Tibial nerve (tissue), 4 donors: ENCODE measurements around the gene TK1.

Experiments
- EP300 ChIP-seq, 2 donors: sonication (generic); formaldehyde crosslinking; IDR thresholded peaks; one replicate each; pipeline ENCODE4 v1.6.1; 2017; ENCODE audit warnings: antibody characterized with exemption in 2 of 2, mild to moderate bottlenecking in 1 of 2
- POLR2A ChIP-seq, 2 donors: fragments of 450-650 bp; IDR thresholded peaks; one replicate each; pipeline ENCODE4 v1.6.1; 2017; ENCODE audit warnings: antibody characterized with exemption in 2 of 2, mild to moderate bottlenecking in 2 of 2, moderate library complexity in 2 of 2
- TF ChIP-seq, protein P1 (sequence below), 5 experiments: fragments of 200-600 bp in 3 of 5; fragments of 450-650 bp in 2 of 5; sonication (generic) in 3 of 5; IDR thresholded peaks; one replicate each; pipeline ENCODE4 v1.5.1; 2016 to 2019; ENCODE audit warnings: antibody characterized with exemption in 5 of 5, mild to moderate bottlenecking in 3 of 5, moderate library complexity in 2 of 5

DNA sequence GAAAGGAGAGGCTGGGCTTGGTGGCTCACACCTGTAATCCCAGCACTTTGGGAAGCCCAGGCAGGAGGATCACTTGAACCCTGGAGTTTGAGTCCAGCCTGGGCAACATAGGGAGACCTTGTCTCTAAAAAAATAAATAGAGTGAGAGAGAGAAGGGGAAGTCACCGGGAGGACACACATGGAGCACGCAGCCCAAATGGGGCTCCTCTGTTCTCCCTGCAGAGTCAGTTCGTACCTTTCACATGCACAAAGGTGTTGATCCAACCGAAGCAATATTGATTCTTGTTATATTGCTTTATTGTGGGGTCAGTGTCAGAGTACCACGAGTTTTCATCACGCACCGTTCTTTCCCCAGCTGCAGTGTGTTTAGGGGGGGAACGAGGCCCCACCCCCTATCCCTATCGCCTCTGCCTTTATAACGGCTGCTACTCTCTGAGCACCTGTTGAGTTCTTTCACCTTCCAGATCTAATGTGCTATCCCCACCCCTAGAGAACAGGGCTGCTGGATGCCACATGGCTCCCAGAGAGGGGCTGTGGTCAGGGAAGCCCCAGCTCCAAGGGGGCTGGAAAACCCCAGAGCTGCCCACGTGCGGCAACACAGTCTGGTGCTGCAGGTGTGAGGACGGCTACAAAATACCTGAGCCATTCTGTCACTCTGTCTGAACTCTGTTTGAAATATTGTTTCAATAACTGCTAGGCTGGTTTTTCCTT lies 43.6 kb upstream of the TK1 start:
- TF ChIP-seq, protein P1, sequence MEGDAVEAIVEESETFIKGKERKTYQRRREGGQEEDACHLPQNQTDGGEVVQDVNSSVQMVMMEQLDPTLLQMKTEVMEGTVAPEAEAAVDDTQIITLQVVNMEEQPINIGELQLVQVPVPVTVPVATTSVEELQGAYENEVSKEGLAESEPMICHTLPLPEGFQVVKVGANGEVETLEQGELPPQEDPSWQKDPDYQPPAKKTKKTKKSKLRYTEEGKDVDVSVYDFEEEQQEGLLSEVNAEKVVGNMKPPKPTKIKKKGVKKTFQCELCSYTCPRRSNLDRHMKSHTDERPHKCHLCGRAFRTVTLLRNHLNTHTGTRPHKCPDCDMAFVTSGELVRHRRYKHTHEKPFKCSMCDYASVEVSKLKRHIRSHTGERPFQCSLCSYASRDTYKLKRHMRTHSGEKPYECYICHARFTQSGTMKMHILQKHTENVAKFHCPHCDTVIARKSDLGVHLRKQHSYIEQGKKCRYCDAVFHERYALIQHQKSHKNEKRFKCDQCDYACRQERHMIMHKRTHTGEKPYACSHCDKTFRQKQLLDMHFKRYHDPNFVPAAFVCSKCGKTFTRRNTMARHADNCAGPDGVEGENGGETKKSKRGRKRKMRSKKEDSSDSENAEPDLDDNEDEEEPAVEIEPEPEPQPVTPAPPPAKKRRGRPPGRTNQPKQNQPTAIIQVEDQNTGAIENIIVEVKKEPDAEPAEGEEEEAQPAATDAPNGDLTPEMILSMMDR (IDR thresholded peaks at IDR 0.05), result no peak
- no peak for TF ChIP-seq POLR2A (IDR thresholded peaks at IDR 0.05)
- TF ChIP-seq EP300 (IDR thresholded peaks at IDR 0.05), result no peak
